DND-41 (cell line): ENCODE measurements around the gene CREB3L1.

ENCODE experiments used
- ATAC-seq: fragments of 200-7000 bp; cut with Tn5 transposase; 3 replicates; pipeline ENCODE4 v1.9.1; 2021; ENCODE audit warnings: low read depth; ENCODE audit not compliant: insufficient read depth
- DNase-seq: peaks from one replicate; pipeline ENCODE4 v3.0.0-alpha.2; 2020
- H2AFZ ChIP-seq: 2 replicates; pipeline ENCODE4 v1.6.0; 2012; ENCODE audit warnings: low read depth, low read length
- H3K27ac ChIP-seq: 2 replicates; pipeline ENCODE4 v1.5.1; 2012; ENCODE audit warnings: low read length, inconsistent platforms
- H3K27me3 ChIP-seq: fragments of 200-600 bp; sonication (generic); 2 replicates; pipeline ENCODE4 v1.6.0; 2012; ENCODE audit warnings: low read length, mild to moderate bottlenecking, inconsistent platforms; ENCODE audit not compliant: insufficient read depth, poor library complexity
- H3K36me3 ChIP-seq: 2 replicates; pipeline ENCODE4 v1.5.1; 2012; ENCODE audit warnings: low read length, inconsistent platforms; ENCODE audit not compliant: insufficient read depth
- H3K4me1 ChIP-seq: 2 replicates; pipeline ENCODE4 v1.5.1; 2012; ENCODE audit warnings: mild to moderate bottlenecking, low read length; ENCODE audit not compliant: insufficient read depth
- H3K4me2 ChIP-seq: 2 replicates; pipeline ENCODE4 v1.6.0; 2012; ENCODE audit warnings: mild to moderate bottlenecking, moderate library complexity, low read length, inconsistent platforms; ENCODE audit not compliant: insufficient read depth
- H3K4me3 ChIP-seq, 2 experiments: fragments of 200-600 bp in 1 of 2; shearing (Covaris generic) in 1 of 2; 2 replicates each; pipeline ENCODE4 v1.5.1; 2012 to 2016; ENCODE audit warnings: inconsistent platforms in 2 of 2, low read length in 2 of 2, mild to moderate bottlenecking in 2 of 2, low read depth in 1 of 2, moderate library complexity in 1 of 2
- H3K79me2 ChIP-seq: 2 replicates; pipeline ENCODE4 v1.6.0; 2012; ENCODE audit warnings: low read length, inconsistent platforms; ENCODE audit not compliant: insufficient read depth
- H3K9ac ChIP-seq: 2 replicates; pipeline ENCODE4 v1.6.0; 2012; ENCODE audit warnings: low read depth, mild to moderate bottlenecking, inconsistent platforms, low read length, moderate library complexity
- H3K9me3 ChIP-seq: 2 replicates; pipeline ENCODE4 v1.5.1; 2012; ENCODE audit warnings: low read length, moderate library complexity, mild to moderate bottlenecking, inconsistent platforms; ENCODE audit not compliant: insufficient read depth, severe bottlenecking
- H4K20me1 ChIP-seq: 2 replicates; pipeline ENCODE4 v1.6.0; 2012; ENCODE audit warnings: low read length; ENCODE audit not compliant: insufficient read depth
- EZH2 ChIP-seq: IDR thresholded peaks from 3 replicates; pipeline ENCODE4 v1.6.1; 2012; ENCODE audit warnings: borderline replicate concordance, low read depth, mild to moderate bottlenecking, moderate library complexity, low read length, inconsistent platforms; ENCODE audit not compliant: severe bottlenecking
- TF ChIP-seq, protein P1 (sequence below): IDR thresholded peaks from 2 replicates; pipeline ENCODE4 v1.5.1; 2012; ENCODE audit warnings: borderline replicate concordance, low read length, moderate library complexity, mild to moderate bottlenecking; ENCODE audit not compliant: poor library complexity, severe bottlenecking; ENCODE audit errors: extremely low read depth

CREB3L1 gene

DNA sequence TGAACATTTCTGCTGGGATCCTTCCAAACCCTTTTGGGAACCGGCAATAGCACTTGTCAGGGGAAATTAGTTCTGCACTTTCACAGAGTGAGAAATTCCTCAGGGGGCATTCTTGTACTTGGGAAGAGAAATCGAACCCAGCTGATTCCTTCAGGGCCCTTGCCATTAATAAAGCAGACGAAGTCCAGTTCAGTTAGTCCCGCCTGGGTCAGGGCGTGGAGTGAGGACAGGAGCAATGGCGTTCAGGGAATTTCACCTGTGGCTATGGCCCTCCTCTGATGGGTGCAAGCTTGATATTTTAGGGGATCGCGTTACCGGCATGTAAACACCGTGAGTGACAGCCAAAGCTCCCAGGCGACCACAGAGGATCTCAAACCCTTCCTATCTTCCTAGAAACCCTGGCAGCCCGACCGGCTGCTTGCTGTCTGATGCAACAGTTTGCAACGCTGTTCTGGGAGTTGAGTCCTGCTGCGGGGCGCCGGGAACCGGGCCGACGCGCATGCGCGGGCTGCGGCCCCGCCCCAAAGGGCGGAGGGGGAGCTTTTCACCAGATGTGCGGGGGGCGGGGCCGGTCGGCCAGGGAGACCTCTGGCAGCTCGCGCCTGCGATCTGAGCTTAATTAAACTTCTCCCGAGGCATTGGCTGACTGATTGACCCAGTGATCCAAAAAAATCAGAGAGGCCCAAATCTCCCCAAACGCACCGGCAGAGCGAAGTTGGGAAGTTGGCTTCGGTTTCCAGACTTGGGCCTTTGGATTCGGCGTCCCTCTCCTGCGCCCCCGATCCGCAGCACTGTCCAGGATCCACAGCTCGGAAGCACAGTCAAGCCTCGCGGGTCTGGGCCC, 34.3 kb upstream of the CREB3L1 start:
- Histone ChIP-seq H3K9ac (peak overlapping the region; percentile 68), H2AFZ (peak overlapping the region; percentile 80), H3K27ac (peak overlapping the region; percentile 97), H3K9me3 (no peaks in the 10 kb centered on the region), H3K79me2 (no peaks in the 10 kb centered on the region), H3K36me3 (no peaks in the 10 kb centered on the region), H4K20me1 (no peaks in the 10 kb centered on the region), H3K4me3 (peak overlapping the region; percentile 15 to 65; a peak in 3 of 4 replicates), H3K4me2 (peak overlapping the region; percentile 60), H3K27me3 (peaks cover 9% of the 10 kb centered on the region), H3K4me1 (peaks cover 48% of the 10 kb centered on the region)
- peak; percentile 98 for DNase-seq
- no peak for TF ChIP-seq EZH2
- TF ChIP-seq, protein P1, sequence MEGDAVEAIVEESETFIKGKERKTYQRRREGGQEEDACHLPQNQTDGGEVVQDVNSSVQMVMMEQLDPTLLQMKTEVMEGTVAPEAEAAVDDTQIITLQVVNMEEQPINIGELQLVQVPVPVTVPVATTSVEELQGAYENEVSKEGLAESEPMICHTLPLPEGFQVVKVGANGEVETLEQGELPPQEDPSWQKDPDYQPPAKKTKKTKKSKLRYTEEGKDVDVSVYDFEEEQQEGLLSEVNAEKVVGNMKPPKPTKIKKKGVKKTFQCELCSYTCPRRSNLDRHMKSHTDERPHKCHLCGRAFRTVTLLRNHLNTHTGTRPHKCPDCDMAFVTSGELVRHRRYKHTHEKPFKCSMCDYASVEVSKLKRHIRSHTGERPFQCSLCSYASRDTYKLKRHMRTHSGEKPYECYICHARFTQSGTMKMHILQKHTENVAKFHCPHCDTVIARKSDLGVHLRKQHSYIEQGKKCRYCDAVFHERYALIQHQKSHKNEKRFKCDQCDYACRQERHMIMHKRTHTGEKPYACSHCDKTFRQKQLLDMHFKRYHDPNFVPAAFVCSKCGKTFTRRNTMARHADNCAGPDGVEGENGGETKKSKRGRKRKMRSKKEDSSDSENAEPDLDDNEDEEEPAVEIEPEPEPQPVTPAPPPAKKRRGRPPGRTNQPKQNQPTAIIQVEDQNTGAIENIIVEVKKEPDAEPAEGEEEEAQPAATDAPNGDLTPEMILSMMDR = peak; percentile 11
- ATAC-seq = peak; percentile 79

DNA sequence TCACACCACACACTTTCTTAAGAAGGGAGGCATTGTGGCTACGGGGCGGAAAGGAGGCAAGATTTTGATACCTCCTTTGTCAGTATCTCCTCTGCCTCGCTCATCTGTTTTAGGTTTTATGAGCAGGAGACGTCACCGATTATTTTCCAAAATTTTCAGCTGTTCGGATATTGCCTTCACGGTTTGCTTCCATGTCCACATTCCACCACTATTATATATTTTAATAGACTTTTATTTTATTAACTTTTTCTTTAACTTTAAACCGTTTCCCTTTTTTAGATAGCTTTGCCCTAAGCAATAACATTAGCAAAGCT, 33.7 kb upstream of the CREB3L1 start:
- TF ChIP-seq, protein P1 = no peak
- no peak for TF ChIP-seq EZH2
- ATAC-seq = no peak
- Histone ChIP-seq H3K27me3 (peaks cover 3% of the 10 kb centered on the region), H3K36me3 (no peaks in the 10 kb centered on the region), H3K4me1 (peaks cover 42% of the 10 kb centered on the region), H3K4me3 (peak overlapping the region; percentile 15 to 65; a peak in 3 of 4 replicates), H3K9me3 (no peaks in the 10 kb centered on the region), H4K20me1 (no peaks in the 10 kb centered on the region), H2AFZ (peak overlapping the region; percentile 80), H3K9ac (peak overlapping the region; percentile 68), H3K27ac (peak overlapping the region; percentile 97), H3K79me2 (no peaks in the 10 kb centered on the region), H3K4me2 (peak overlapping the region; percentile 60)
- no peak for DNase-seq

DNA sequence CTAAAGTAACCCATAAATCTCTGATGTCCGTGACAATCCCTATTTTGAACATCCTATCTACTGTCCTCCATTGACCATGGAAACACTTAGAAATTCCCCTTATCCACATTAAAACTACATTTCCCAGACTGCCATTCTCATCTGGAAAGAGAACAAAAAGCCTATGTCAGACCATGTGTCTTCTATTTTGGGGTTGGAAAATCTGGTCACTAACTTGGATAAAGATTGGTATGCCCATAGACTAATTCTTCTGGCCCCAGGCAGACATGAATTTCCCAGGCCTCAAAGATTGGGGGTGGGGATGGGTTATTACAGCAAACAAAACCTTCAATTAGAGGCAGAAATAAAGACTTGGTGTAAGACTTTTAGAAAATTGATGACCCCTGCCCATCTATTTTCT, 30.9 kb upstream of the CREB3L1 start:
- Histone ChIP-seq H3K27ac (no peak overlapping the region), H3K27me3 (no peaks in the 10 kb centered on the region), H2AFZ (no peak overlapping the region), H3K9me3 (no peaks in the 10 kb centered on the region), H4K20me1 (no peaks in the 10 kb centered on the region), H3K9ac (no peak overlapping the region), H3K4me2 (no peak overlapping the region), H3K79me2 (no peaks in the 10 kb centered on the region), H3K36me3 (no peaks in the 10 kb centered on the region), H3K4me1 (peaks cover 26% of the 10 kb centered on the region), H3K4me3 (no peak overlapping the region)
- DNase-seq = no peak
- ATAC-seq = no peak
- TF ChIP-seq, protein P1 = no peak
- TF ChIP-seq EZH2 = no peak
